DMS 273 treated with DMSO at 0.1 percent for 48 hours (cell line): Measurements from ENCODE around the gene OR2T5.
"Not testable (repeated sequence)": the region's sequence is repeated elsewhere in the genome, so short reads cannot be mapped to it uniquely, and the experiment has no call there.

Source experiments
- DNase-seq: peaks from one replicate; lab custom pipeline; 2025; lab: John Stamatoyannopoulos, UW

The OR2T5 gene

GRCh38 chr1:248488289-248488688, at the start of gene OR2T5:
Gene OR2T5 (plus strand): TSS chr1:248488589. CDS start chr1:248488589, 0 bp downstream.
- DNase-seq: not testable (repeated sequence)

GRCh38 chr1:248438668-248439067, 49.7 kb upstream of the OR2T5 start:
- DNase-seq: not testable (repeated sequence)

GRCh38 chr1:248439283-248439682, 49.1 kb upstream of the OR2T5 start:
- not testable (repeated sequence) for DNase-seq

- DNase-seq: not testable (repeated sequence)
Observed at GRCh38 chr1:248442500-248443277, 45.7 kb upstream of the OR2T5 start.

GRCh38 chr1:248444603-248445002, 43.8 kb upstream of the OR2T5 start:
- not testable (repeated sequence) for DNase-seq

GRCh38 chr1:248445399-248445798, 43.0 kb upstream of the OR2T5 start, which contains the start of gene OR2T2:
Gene OR2T2 (plus strand): TSS chr1:248445637. CDS start chr1:248452798, 7,161 bp downstream.
- DNase-seq: not testable (repeated sequence)

- DNase-seq: not testable (repeated sequence)
Observed at GRCh38 chr1:248448409-248449074, 39.8 kb upstream of the OR2T5 start.

- DNase-seq: not testable (repeated sequence)
Observed at GRCh38 chr1:248449821-248450465, 38.4 kb upstream of the OR2T5 start.

GRCh38 chr1:248450466-248451145, 37.8 kb upstream of the OR2T5 start:
- DNase-seq: not testable (repeated sequence)

GRCh38 chr1:248453619-248454018, 34.8 kb upstream of the OR2T5 start:
- DNase-seq: not testable (repeated sequence)

GRCh38 chr1:248455045-248455444, 33.3 kb upstream of the OR2T5 start:
- DNase-seq: not testable (repeated sequence)

GRCh38 chr1:248456635-248457034, 31.8 kb upstream of the OR2T5 start:
- DNase-seq: not testable (repeated sequence)

- DNase-seq: not testable (repeated sequence)
Observed at GRCh38 chr1:248459117-248459516, 29.3 kb upstream of the OR2T5 start.

- DNase-seq: no peak
Observed at GRCh38 chr1:248471154-248471553, 17.2 kb upstream of the OR2T5 start.

- not testable (repeated sequence) for DNase-seq
Observed at GRCh38 chr1:248472111-248472510, 16.3 kb upstream of the OR2T5 start.

GRCh38 chr1:248473051-248473450, 15.3 kb upstream of the OR2T5 start, which contains the start of gene OR2T3:
Gene OR2T3 (plus strand): TSS chr1:248473351. CDS start chr1:248473351, 0 bp downstream.
- DNase-seq: not testable (repeated sequence)

- DNase-seq: not testable (repeated sequence)
Observed at GRCh38 chr1:248475660-248476059, 12.7 kb upstream of the OR2T5 start.

- DNase-seq: not testable (repeated sequence)
Observed at GRCh38 chr1:248481686-248482579, 6.5 kb upstream of the OR2T5 start.

- not testable (repeated sequence) for DNase-seq
Observed at GRCh38 chr1:248496661-248497060, 8.3 kb downstream of the OR2T5 start.

GRCh38 chr1:248500305-248501035, 12.1 kb downstream of the OR2T5 start:
- DNase-seq: not testable (repeated sequence)
